Parathyroid adenoma (tissue), 2 donors: Measurements from ENCODE around the gene TROAP.
A peak's percentile ranks its signal among the peaks of the same experiment; 100 is the strongest.

ENCODE experiments used
- H2AFZ ChIP-seq: fragments of 300-600 bp; sonication (generic); one replicate; pipeline ENCODE4 v1.7.0; 2017; ENCODE audit warnings: antibody characterized with exemption, mild to moderate bottlenecking
- H3K27ac ChIP-seq: fragments of 300-600 bp; sonication (generic); one replicate; pipeline ENCODE4 v1.7.0; 2017
- H3K27me3 ChIP-seq: fragments of 300-600 bp; sonication (generic); one replicate; pipeline ENCODE4 v1.7.0; 2017; ENCODE audit warnings: low read length; ENCODE audit not compliant: control insufficient read depth, insufficient read depth
- H3K36me3 ChIP-seq: fragments of 300-600 bp; sonication (generic); one replicate; pipeline ENCODE4 v1.7.0; 2017; ENCODE audit warnings: low read length; ENCODE audit not compliant: control insufficient read depth, insufficient read depth
- H3K4me1 ChIP-seq: fragments of 300-600 bp; sonication (generic); one replicate; pipeline ENCODE4 v1.7.0; 2017; ENCODE audit warnings: control low read depth
- H3K4me2 ChIP-seq: fragments of 300-600 bp; sonication (generic); one replicate; pipeline ENCODE4 v1.7.0; 2017; ENCODE audit warnings: low read length
- H3K4me3 ChIP-seq: fragments of 300-600 bp; sonication (generic); one replicate; pipeline ENCODE4 v1.7.0; 2017; ENCODE audit warnings: low read depth, low read length
- H3K79me2 ChIP-seq: fragments of 300-600 bp; sonication (generic); one replicate; pipeline ENCODE4 v1.7.0; 2017; ENCODE audit warnings: control low read depth
- H3K9ac ChIP-seq: fragments of 300-600 bp; sonication (generic); one replicate; pipeline ENCODE4 v1.7.0; 2017; ENCODE audit warnings: mild to moderate bottlenecking
- H3K9me3 ChIP-seq: fragments of 300-600 bp; sonication (generic); one replicate; pipeline ENCODE4 v1.7.0; 2017; ENCODE audit warnings: low read length; ENCODE audit not compliant: control insufficient read depth
- CTCF ChIP-seq: fragments of 300-600 bp; sonication (generic); IDR thresholded peaks from one replicate; pipeline ENCODE4 v1.7.0; 2017; ENCODE audit warnings: antibody characterized with exemption, mild to moderate bottlenecking
- donor health status: primary hyperparathyroidism.

TROAP gene

DNA sequence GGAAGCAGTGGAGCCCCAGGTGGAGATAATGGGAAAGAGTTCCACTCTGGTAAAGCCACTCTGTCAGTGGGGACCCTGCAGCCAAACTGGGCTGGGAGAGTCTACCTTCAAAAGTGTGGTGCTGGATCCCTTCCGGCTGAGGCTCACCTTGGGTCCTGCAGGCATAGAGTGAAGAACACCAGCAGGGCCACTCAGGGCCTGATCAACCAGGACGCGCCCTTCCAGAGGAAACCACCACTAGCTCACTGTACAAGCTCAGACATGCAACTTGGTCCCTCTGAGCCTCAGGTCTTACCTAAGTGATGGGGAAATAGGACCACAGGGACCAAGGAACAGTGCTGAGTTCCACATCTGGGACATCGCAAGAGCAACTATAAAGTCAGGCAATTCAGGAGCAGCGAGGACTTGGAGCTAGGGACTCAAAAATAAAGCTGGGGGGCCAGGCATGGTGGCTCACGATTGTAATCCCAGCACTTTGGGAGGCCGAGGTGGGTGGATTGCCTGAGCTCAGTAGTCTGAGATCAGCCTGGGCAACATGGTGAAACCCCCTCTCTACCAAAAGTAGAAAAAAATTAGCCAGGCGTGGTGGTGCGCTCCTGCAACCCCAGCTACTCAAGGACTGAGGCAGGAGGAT is 34.0 kb upstream of the TROAP start:
- Histone ChIP-seq H3K9ac (no peak overlapping the region), H3K36me3 (no peaks in the 10 kb centered on the region), H3K4me1 (no peaks in the 10 kb centered on the region), H3K9me3 (no peaks in the 10 kb centered on the region), H3K4me2 (no peak overlapping the region), H3K27ac (no peak overlapping the region), H3K27me3 (no peaks in the 10 kb centered on the region), H3K4me3 (no peak overlapping the region), H3K79me2 (no peaks in the 10 kb centered on the region), H2AFZ (no peak overlapping the region)
- TF ChIP-seq CTCF, result no peak

- H3K27me3 ChIP-seq, result no peaks in the 10 kb centered on the region
- no peak overlapping the region for H3K4me2 ChIP-seq
- no peaks in the 10 kb centered on the region for H3K79me2 ChIP-seq
- H3K27ac ChIP-seq, result no peak overlapping the region
- peak overlapping the region; percentile 1 for H2AFZ ChIP-seq
- H3K9ac ChIP-seq, result no peak overlapping the region
- H3K4me1 ChIP-seq, result peaks cover 6% of the 10 kb centered on the region
- no peaks in the 10 kb centered on the region for H3K36me3 ChIP-seq
- TF ChIP-seq CTCF, result no peak
- no peaks in the 10 kb centered on the region for H3K9me3 ChIP-seq
- no peak overlapping the region for H3K4me3 ChIP-seq
These were observed 30.4 kb upstream of the TROAP start for GRCh38 chr12:49292729-49293055.

- Histone ChIP-seq H3K9ac (no peak overlapping the region), H3K4me3 (no peak overlapping the region), H3K27ac (no peak overlapping the region), H3K9me3 (no peaks in the 10 kb centered on the region), H3K27me3 (no peaks in the 10 kb centered on the region), H3K36me3 (no peaks in the 10 kb centered on the region), H3K4me2 (no peak overlapping the region), H2AFZ (peak overlapping the region; percentile 1), H3K79me2 (no peaks in the 10 kb centered on the region), H3K4me1 (peaks cover 6% of the 10 kb centered on the region)
- TF ChIP-seq CTCF, result no peak
These were observed 29.7 kb upstream of the TROAP start for GRCh38 chr12:49293056-49293956.

GRCh38 chr12:49294086-49294803 is 28.8 kb upstream of the TROAP start:
- no peaks in the 10 kb centered on the region for H3K9me3 ChIP-seq
- peaks cover 6% of the 10 kb centered on the region for H3K4me1 ChIP-seq
- no peak overlapping the region for H3K9ac ChIP-seq
- no peaks in the 10 kb centered on the region for H3K27me3 ChIP-seq
- no peak overlapping the region for H3K27ac ChIP-seq
- no peaks in the 10 kb centered on the region for H3K36me3 ChIP-seq
- H3K4me3 ChIP-seq, result no peak overlapping the region
- no peak for TF ChIP-seq CTCF
- H3K4me2 ChIP-seq, result no peak overlapping the region
- no peak overlapping the region for H2AFZ ChIP-seq
- H3K79me2 ChIP-seq, result no peaks in the 10 kb centered on the region
